GM19240 (cell line): ENCODE results near the gene RBP3.
A peak's percentile ranks its signal among the peaks of the same experiment; 100 is the strongest.

ENCODE experiments used
- DNase-seq: peaks from one replicate; pipeline ENCODE4 v3.0.0; 2011; ENCODE audit warnings: low spot score; ENCODE audit not compliant: insufficient read length

RBP3 gene

GRCh38 chr10:47336387-47337134, 11.6 kb upstream of the RBP3 start:
- DNase-seq: no peak

DNA sequence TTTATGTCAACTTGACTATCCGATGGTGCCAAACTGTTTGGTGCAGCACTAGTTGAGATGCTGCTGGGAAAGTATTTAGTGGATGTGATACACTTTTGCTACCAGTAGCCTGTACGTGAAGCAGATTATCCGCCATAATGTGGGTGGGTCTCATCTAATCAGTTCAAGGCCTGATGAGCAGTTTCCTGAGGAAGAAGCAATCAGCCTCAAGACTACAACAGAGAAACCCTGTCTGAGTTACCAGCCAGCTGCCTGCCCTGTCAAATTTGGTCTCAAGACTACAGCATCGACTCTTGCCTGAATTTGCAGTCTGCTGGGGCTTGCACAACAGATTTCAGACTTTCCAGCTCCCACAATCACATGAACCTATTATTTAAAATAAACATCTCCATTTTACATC, 10.9 kb upstream of the RBP3 start:
- no peak for DNase-seq

GRCh38 chr10:47339186-47339735, 8.9 kb upstream of the RBP3 start:
- DNase-seq: no peak

GRCh38 chr10:47339759-47340607, 8.2 kb upstream of the RBP3 start:
- DNase-seq: no peak

GRCh38 chr10:47340608-47341170, 7.5 kb upstream of the RBP3 start:
- DNase-seq: peak; percentile 76

DNA sequence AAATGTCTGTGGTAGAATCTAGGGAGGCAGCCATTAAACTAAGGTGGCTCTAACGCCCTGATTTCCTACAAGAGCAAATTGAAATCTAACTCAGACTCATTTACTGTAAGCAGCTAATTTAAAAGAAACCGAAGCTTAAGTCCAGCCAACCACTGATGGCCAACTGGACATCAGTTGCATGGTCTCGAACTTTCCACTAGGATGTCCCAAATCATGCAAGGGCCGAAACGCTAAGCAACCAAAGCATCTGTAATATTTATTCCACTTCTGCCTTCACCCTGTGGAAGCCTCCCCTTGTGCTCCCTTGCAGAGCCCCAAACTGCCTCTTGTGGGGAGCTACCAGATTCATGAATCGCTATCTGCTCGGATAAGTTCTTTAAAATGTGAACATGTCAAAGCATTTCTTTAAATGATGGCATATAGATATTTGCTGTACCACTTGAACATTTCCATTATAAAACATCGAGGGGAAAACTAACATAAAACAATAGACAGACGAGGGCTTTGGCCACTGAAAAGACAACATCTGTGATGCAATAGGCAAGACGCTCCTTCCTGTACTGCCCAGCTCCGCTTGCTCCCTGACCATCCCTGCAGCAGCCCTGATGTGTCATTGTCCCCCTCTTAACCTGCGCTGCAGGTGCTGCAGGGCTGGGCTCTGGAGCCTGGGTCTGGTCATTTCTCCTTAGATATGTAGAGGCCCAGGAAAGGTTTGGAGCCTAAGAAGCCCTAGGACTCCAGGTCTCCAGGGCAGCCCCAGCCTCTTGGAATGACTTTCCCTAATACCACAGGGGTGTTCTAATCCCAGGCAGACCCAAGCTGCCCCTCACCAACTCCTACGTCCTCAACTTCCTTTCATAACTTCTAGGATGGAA, 2.9 kb upstream of the RBP3 start:
- DNase-seq: no peak

- no peak for DNase-seq
Observed at GRCh38 chr10:47346581-47347302, 1.4 kb upstream of the RBP3 start.

- DNase-seq: no peak
Observed at GRCh38 chr10:47347303-47347675, 874 bp upstream of the RBP3 start.

- no peak for DNase-seq
Observed at GRCh38 chr10:47348661-47349470, 703 bp downstream of the RBP3 start.

DNA sequence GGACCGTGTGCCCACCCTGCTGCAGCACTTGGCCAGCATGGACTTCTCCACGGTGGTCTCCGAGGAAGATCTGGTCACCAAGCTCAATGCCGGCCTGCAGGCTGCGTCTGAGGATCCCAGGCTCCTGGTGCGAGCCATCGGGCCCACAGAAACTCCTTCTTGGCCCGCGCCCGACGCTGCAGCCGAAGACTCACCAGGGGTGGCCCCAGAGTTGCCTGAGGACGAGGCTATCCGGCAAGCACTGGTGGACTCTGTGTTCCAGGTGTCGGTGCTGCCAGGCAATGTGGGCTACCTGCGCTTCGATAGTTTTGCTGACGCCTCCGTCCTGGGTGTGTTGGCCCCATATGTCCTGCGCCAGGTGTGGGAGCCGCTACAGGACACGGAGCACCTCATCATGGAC, 1.4 kb downstream of the RBP3 start:
- DNase-seq: no peak

- no peak for DNase-seq
Observed at GRCh38 chr10:47349941-47350371, 1.8 kb downstream of the RBP3 start.

DNA sequence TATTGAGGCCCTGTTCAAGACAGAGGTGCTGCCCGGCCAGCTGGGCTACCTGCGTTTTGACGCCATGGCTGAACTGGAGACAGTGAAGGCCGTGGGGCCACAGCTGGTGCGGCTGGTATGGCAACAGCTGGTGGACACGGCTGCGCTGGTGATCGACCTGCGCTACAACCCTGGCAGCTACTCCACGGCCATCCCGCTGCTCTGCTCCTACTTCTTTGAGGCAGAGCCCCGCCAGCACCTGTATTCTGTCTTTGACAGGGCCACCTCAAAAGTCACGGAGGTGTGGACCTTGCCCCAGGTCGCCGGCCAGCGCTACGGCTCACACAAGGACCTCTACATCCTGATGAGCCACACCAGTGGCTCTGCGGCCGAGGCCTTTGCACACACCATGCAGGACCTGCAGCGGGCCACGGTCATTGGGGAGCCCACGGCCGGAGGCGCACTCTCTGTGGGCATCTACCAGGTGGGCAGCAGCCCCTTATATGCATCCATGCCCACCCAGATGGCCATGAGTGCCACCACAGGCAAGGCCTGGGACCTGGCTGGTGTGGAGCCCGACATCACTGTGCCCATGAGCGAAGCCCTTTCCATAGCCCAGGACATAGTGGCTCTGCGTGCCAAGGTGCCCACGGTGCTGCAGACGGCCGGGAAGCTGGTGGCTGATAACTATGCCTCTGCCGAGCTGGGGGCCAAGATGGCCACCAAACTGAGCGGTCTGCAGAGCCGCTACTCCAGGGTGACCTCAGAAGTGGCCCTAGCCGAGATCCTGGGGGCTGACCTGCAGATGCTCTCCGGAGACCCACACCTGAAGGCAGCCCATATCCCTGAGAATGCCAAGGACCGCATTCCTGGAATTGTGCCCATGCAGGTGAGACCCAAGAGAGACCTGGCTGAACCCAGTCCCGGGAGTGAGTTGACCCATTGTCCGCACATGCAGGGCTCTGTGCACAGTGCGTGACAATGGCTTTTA, 2.8 kb downstream of the RBP3 start:
- DNase-seq: no peak

- no peak for DNase-seq
Observed at GRCh38 chr10:47351899-47352815, 4.0 kb downstream of the RBP3 start.

- no peak for DNase-seq
Observed at GRCh38 chr10:47353351-47353750, 5.2 kb downstream of the RBP3 start.

GRCh38 chr10:47354165-47354564, 6.0 kb downstream of the RBP3 start:
- no peak for DNase-seq

- DNase-seq: no peak
Observed at GRCh38 chr10:47354900-47355299, 6.7 kb downstream of the RBP3 start.

DNA sequence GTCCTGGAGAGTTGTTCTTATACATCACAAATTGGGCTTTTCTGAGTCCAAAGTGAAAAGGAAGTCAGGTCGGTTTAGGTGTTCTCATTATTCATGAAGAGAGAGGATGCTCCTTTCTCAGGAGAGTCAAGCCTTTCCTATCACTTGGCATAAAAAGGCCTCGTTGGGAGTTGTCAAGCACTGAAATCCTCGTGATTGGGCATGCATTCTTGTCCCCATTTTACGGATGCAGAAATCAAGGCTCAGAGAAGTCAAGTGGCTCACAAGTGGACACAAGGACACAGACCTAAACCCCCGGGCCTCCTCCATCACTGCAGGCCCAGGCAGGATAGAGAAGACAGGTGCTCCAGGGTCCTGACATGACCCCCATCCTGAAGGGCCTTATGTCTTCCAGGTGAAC, 8.5 kb downstream of the RBP3 start:
- no peak for DNase-seq
